Mononuclear cell (primary cell): ENCODE measurements around the gene GPRIN2. TPM values are rescaled to one million over a fixed set of nuclear protein-coding genes. Genes with fewer than 3 reads are reported as not detected.
"Not testable (repeated sequence)": the region's sequence is repeated elsewhere in the genome, so short reads cannot be mapped to it uniquely, and the experiment has no call there.

Experiments
- H3K27me3 ChIP-seq: 2 replicates; pipeline ENCODE4 v1.6.0; 2011; ENCODE audit warnings: low read length, control low read depth; ENCODE audit not compliant: insufficient read depth
- H3K4me1 ChIP-seq: 2 replicates; pipeline ENCODE4 v1.5.1; 2011; ENCODE audit warnings: mild to moderate bottlenecking, low read length, control low read depth; ENCODE audit not compliant: insufficient read depth
- H3K4me3 ChIP-seq: 2 replicates; pipeline ENCODE4 v1.5.1; 2011; ENCODE audit warnings: mild to moderate bottlenecking, low read length, moderate library complexity
- H3K9me3 ChIP-seq: 2 replicates; pipeline ENCODE4 v1.5.1; 2011; ENCODE audit warnings: low read depth, mild to moderate bottlenecking, control low read depth, low read length
- total RNA-seq: library from RNA; depleted of rRNA; stranded (reverse); fragments of >200 nt; gene quantifications from one replicate; pipeline ENCODE4 v1.2.3, GENCODE V29; 2012

Gene GPRIN2
- total RNA-seq, 1 donor = not detected

DNA sequence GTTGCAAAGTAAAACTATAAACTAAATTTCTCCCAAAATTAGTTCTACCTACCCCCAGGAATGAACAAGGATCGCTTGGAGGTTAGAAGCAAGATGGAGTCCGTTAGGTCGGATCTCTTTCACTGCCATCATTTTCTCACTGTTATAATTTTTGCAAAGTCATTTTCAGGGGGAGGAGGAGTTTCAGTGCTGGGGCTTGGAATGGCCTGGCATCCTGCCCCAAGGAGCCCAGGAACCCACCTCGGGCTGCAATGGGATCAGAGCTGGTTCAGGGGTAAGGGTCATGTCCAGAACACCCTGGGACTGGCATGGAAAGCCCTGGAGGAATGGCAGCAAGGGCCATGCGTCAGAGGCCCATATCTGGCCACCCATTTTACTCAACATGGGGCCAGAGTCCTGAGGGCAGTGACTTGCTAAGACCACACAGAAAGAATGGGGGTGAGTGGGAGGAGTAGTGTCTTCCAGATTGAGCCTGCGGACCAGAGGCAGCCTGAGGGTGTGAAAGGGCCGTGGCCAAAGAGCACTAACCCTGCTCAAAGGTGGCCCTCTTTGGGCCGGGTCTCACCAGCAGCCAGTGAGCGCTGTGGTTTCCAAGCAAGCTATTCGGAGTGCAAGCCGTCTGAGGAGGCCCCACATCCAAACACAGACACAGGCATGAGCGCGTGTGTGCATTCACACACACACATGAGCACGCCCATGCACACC, 31.8 kb downstream of the GPRIN2 start:
- no peaks in the 10 kb centered on the region for H3K27me3 ChIP-seq
- H3K4me1 ChIP-seq = no peaks in the 10 kb centered on the region
- no peaks in the 10 kb centered on the region for H3K9me3 ChIP-seq
- H3K4me3 ChIP-seq = no peak overlapping the region

DNA sequence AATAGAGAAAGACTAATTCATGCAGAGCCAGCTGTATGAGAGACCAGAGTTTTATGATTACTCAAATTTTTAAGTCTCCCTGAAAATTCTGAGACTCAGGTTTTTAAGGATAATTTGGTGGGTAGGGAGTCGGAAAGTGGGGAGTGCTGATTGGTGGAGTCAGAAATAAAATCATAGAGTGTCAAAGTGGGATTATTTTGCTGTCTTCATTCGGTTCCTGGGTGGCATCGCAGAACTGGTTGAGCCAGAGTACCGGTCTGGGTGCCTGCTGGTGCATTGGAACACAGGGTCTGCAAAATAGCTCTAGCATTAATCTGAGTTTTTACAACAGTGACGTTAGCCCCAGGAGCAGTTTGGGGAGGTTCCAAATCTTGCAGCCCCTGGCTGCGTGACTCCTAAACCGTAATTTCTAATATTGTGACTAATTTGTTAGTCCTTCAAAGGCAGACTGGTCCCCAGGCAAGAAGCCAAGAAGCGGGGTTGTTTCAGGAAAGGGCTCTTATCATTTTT, 32.4 kb downstream of the GPRIN2 start:
- Histone ChIP-seq H3K9me3 (no peaks in the 10 kb centered on the region), H3K4me3 (no peak overlapping the region), H3K27me3 (no peaks in the 10 kb centered on the region), H3K4me1 (no peaks in the 10 kb centered on the region)

DNA sequence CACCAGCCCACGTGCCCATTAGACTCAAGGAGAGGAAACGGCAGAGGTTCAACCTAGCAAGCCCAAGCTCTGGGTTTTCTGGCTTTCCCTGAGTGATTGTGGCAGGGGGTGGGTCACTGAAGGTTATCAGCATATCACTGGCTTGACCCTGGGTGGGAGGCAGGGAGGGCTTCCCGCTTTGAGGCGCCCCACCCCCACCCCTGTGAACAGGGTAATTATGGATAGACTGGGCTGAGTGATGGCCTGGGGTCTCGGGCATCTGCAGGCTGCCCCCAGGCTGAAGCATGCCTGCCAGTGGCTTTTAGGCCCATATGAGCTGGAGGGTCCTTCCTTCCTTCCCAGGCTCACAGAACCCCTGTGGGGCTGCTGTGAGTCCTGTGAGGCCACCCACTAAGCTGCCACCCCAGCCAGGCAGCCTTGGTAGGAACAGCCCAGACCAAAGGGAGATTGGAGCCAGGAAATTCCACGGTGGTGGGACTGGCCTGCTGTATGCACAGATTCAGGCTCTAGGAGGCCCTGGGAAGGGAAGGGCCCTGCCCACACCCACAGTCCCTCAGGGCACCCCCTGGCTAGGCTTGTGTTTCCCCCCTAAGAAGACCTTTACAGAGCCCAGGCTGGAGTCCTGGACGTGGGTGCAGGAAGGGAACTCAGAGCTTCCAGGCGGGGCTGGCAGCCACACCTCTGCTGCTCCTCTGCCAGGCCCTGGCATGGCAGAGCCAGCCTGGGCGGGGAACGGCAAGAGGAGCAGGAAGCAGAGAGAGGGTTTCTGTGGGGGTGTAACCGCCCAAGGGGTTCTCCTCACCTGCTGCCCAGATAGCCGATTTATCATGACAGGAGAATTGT, 33.1 kb downstream of the GPRIN2 start:
- H3K9me3 ChIP-seq = no peaks in the 10 kb centered on the region
- H3K4me3 ChIP-seq = no peak overlapping the region
- no peaks in the 10 kb centered on the region for H3K27me3 ChIP-seq
- no peaks in the 10 kb centered on the region for H3K4me1 ChIP-seq

DNA sequence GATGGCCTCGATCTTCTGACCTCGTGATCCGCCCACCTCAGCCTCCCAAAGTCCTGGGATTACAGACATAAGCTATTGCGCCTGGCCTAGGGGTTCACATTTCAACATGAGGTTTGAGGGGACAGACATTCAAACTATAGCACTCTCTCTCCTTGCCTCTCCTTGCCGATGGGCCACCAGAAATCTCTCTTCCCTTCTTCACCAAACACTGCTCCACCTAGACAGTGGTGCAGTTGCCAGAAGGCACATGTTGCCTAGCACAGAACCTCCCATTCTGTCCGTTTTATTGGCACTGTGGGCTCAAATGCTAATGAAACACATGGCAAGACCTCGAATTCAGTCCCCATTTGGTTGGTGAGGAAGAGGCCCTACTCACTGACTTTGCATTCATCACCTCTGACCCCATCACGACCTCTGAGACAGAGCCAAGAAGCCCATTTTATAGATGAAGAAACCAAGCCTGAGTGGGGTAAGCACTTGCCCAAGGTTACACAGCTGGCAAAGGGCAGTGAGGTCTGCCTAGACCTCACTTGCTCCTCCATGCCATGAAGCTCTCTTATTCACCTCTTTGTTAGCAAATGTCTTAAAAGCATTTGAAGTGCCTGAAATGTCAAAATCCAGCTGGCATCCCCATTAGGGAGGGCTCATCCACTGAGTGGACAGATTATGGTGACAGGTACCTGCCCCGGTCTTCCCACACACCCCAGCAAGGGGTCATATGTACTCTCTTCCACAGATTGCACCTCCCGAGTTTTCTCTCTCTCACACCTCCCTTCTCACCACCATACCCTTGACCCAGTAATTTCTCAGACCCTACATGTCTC, 34.0 kb downstream of the GPRIN2 start:
- no peaks in the 10 kb centered on the region for H3K27me3 ChIP-seq
- no peak overlapping the region for H3K4me3 ChIP-seq
- no peaks in the 10 kb centered on the region for H3K9me3 ChIP-seq
- H3K4me1 ChIP-seq = no peaks in the 10 kb centered on the region

DNA sequence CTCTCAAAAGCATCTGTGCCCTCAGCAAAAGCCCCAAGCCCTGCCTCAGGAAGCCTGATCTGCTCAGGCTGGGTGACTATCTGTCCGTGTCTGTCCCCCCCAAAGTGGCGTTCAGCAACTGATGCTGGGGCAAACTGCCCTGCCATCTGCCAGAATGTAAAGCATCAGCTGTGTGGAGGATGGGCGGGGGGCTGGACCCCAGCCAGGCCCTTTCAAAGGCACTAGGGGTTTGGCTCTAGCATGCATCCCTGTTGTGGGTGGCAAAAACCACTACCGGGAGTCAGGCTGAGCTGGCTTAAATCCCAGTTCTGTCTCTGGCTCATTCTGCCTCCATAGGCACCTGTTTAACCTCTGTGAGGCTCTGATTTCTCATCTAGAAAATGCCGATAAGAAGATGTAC, 35.5 kb downstream of the GPRIN2 start:
- H3K4me3 ChIP-seq = no peak overlapping the region
- no peaks in the 10 kb centered on the region for H3K27me3 ChIP-seq
- no peaks in the 10 kb centered on the region for H3K9me3 ChIP-seq
- H3K4me1 ChIP-seq = no peaks in the 10 kb centered on the region

DNA sequence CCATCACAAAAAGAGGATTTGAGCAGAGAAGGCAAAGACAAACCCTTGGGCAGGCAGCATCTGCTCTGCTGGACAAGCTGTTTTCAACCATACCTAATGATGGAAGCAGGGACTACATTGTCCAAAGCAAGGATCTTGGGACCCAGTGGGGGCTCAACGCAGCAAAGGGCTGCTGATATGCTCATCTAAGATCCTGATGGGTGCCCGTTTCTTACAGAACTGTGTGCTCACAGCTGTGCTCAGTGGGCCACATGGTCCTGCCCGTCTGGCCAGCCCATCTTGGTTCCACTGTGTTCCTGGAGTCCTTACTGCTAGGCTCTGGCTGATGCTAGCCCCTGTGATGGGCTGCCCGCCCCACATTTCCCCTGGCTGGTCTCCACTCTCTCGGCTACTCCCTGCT, 36.1 kb downstream of the GPRIN2 start:
- no peaks in the 10 kb centered on the region for H3K9me3 ChIP-seq
- H3K27me3 ChIP-seq = no peaks in the 10 kb centered on the region
- no peaks in the 10 kb centered on the region for H3K4me1 ChIP-seq
- H3K4me3 ChIP-seq = no peak overlapping the region

DNA sequence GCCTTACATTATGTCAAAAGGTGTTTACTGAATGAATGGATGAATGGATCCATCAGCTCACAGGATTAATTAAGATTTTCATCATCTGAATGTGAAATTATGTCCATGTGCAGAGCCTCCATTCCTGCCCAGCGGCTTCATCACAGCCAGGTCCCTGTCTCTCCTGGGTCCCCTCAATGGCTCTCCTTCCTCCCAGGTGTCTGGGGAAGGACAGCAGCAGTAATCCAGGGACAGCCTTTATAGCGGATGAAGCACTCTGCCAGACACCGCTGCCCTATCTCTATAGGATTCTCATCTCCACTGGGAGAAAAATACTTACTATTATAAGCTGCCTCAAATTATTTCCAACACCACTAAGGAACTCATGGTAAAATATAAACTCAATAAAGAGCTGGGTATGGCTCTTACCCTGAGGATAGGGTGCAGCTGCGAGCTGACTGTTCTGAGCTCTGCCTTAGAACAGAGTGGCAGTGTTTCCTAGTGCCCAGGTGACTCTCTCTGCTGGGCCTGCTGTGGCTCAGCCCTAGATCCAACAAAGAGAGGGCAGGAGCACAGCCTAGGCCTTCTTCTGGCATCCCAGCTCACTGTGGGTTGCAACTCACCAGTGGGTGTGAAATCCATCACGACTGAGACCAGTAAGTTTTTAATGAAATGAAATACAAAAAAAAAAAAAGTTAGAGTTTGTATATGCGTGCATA, 38.3 kb downstream of the GPRIN2 start:
- Histone ChIP-seq H3K4me3 (no peak overlapping the region), H3K9me3 (no peaks in the 10 kb centered on the region), H3K4me1 (no peaks in the 10 kb centered on the region), H3K27me3 (no peaks in the 10 kb centered on the region)

DNA sequence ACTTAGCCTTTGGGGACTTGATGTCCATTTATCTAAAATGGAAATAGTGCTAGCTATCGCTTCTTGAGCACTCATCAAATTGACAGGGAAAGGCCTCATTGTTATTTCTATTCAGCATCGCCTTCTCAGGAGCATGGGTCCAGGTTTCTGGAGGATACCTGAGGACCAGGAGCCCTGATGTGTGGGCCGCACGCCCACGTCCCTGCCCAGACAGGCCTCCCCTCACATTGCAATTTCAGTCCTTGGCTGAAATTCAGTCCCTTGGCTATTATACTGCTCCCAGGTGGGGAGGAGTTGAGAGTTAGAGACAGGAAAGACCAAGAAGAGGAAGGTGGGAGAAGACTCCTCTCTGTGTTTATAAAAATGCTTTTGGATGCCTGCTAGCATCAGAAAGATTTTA, 38.9 kb downstream of the GPRIN2 start:
- Histone ChIP-seq H3K4me1 (no peaks in the 10 kb centered on the region), H3K27me3 (no peaks in the 10 kb centered on the region), H3K4me3 (no peak overlapping the region), H3K9me3 (no peaks in the 10 kb centered on the region)

DNA sequence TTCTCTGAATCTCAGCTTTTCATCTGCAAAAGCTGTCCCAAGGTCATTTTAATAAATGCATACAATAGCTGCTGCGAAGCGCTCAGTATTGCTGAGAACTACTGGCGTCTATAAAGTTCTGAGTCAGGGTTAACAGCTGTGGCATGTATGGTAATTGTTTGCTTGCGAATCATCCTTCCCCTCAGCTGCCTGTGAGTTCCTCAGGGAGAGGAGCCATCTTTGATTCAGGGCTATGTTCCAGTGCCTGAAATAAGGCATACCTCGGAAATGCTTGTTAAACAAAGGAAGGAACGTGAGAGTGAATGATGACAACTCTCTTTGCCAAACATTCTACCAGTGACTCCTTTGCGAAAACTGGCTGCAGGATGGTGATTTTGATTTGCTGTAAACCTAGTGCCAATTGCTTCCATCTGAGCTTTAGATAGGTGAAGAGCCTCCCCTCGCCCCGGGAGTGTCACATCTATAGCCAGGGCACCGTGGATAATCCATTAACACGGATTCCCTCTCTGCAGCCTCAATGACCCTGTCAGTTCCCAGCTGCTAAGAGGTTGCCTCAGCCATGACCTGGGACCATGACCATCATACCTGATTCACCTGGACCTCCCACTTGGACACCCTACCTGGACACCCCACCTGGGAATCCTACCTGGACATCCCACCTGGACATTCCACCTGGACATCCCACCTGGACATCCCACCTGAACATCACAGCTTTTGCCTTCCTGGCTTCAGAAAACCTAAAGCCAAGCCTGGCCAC, 39.6 kb downstream of the GPRIN2 start:
- Histone ChIP-seq H3K4me3 (no peak overlapping the region), H3K9me3 (no peaks in the 10 kb centered on the region), H3K27me3 (no peaks in the 10 kb centered on the region), H3K4me1 (no peaks in the 10 kb centered on the region)

DNA sequence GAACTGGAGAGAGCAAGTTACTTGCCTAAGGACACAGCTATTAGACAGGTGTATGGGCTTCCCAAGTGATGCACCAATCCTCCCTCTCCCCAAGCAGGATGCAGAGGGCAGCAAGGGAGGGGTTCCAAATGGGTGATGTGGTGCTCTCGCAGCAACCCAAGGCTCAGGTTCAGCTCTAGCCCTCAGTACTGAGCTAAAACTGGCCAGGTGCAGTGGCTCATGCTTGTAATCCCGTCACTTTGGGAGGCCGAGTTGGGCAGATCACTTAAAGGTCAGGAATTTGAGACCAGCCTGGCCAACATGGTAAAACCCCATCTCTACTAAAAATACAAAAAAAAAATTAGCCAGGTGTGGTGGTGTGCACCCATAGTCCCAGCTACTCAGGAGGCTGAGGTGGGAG, 40.7 kb downstream of the GPRIN2 start:
- H3K4me1 ChIP-seq = no peaks in the 10 kb centered on the region
- H3K4me3 ChIP-seq = no peak overlapping the region
- no peaks in the 10 kb centered on the region for H3K9me3 ChIP-seq
- H3K27me3 ChIP-seq = no peaks in the 10 kb centered on the region

DNA sequence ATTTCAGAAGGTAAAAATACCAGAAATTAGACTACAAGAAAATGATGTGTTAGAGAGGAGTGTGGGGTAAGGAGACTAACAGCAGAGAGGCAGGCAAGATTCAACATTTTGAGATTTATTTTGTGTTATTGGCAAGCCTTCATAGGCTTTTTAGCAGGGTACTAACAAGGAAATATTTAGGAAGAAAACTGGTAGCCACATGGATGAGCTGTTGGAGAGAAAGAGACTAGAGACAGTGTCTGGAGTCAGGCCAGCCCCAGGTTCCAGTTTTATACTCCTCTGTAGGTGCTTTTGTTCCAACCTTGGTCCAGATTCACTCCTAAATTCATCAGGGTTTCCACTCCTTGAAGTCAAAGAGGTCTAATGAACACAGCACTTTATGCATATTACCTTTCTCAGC, 41.1 kb downstream of the GPRIN2 start:
- Histone ChIP-seq H3K9me3 (no peaks in the 10 kb centered on the region), H3K4me1 (no peaks in the 10 kb centered on the region), H3K27me3 (no peaks in the 10 kb centered on the region), H3K4me3 (no peak overlapping the region)

DNA sequence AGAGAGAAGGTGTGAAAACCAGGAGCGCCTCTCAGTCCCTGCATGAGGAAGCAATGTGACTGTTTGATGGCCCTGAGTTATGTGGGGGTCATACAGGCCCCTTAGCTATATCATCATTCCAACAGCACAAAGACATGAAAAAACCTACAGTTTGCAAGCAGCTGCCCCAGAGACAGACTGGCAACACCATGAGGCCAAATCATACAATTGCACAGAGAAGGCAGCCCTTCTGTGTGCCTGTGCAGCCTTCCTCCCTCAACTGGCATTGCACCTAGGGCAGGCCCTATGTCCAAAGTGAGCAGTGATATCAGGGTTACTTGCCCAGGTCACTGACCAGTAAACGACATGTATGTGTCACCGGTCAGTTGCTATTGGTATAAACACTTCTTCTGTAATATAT, 41.6 kb downstream of the GPRIN2 start:
- no peaks in the 10 kb centered on the region for H3K27me3 ChIP-seq
- H3K9me3 ChIP-seq = no peaks in the 10 kb centered on the region
- H3K4me3 ChIP-seq = no peak overlapping the region
- H3K4me1 ChIP-seq = no peaks in the 10 kb centered on the region

DNA sequence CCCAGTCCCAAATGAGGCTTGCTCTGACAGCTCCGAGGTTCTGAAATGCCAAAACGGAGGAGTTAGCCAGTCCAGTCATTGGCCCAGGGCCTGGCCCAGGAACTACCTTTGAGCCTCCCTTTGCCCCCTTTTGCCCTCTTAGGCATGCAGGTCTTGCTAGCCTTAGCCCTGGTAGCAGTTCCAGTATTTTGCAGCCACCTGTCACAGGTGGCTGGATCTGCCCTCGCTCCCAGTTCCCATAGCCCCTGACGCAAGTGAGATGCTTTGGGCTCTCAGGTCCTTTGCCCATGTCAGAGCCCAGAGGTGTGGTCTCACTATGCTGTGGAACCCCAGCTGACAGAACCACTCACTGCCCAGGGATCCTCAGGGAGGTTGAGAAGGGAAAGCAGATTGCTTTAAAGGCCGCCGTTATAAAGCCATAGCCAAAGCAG, 42.0 kb downstream of the GPRIN2 start:
- no peaks in the 10 kb centered on the region for H3K4me1 ChIP-seq
- no peaks in the 10 kb centered on the region for H3K9me3 ChIP-seq

DNA sequence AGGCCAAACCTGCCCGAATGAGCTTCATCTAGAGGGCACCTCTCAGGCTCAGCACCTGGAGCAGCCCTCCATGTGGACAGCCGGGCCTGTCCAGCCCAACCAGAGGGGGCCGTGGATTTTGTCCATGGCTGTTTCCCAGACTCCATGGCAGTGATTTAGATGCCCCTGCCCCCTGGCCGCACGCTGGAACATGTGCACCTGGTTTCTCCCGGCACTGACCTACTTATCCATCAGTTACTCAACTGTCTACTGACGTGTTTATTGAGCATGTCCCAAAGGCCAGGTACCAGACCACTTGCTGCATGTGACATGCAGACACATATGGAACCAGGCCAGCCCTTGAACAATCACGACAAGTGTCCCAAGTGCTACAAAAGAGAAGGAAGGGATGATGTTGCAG, 43.1 kb downstream of the GPRIN2 start:
- not testable (repeated sequence) for H3K9me3 ChIP-seq, H3K4me3 ChIP-seq, H3K4me1 ChIP-seq, H3K27me3 ChIP-seq

More for the DNA sequence above, 42.0 kb downstream of the GPRIN2 start:
- no peak overlapping the region for H3K4me3 ChIP-seq
- H3K27me3 ChIP-seq = no peaks in the 10 kb centered on the region
